OCI-LY7 (cell line): ENCODE results near the gene PFN1.

Experiments
- EZH2phosphoT487 ChIP-seq: fragments of 200-600 bp; sonication (generic); IDR thresholded peaks from 2 replicates; pipeline ENCODE4 v1.6.1; 2018; ENCODE audit warnings: low read depth, borderline replicate concordance, mild to moderate bottlenecking, mixed run types, antibody characterized with exemption, low read length, moderate library complexity, mixed read lengths
- TF ChIP-seq, protein P1 (sequence below): fragments of 200-600 bp; sonication (generic); conservative IDR thresholded peaks from 2 replicates; pipeline ENCODE4 v1.5.1; 2014; ENCODE audit warnings: mild to moderate bottlenecking, antibody characterized with exemption, low read length, moderate library complexity, mixed read lengths

DNA sequence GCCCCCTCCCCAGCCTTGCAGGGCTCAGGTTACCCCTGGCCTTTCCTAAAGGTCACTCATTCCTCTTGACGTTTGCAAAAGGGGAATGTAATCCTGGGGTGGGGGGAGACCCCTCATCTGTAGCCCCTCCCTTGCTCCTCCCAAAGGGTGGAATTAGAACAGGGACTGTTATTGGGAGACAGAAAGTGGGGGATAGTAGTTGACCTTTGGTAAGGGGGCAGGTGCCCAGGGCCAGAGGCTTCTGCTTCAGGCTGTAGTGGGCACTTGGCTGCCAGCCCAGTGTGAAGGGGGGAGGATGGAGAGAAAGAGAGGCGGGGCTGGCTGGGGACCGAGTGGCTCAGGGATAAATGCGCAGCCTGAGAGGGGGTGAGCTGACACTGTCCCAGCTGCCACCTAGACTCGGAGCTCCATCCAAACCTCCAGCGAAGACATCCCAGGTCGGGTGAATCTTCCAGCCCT is 2.4 kb upstream of the PFN1 start, which contains the start of gene ENO3:
- TF ChIP-seq, protein P1, sequence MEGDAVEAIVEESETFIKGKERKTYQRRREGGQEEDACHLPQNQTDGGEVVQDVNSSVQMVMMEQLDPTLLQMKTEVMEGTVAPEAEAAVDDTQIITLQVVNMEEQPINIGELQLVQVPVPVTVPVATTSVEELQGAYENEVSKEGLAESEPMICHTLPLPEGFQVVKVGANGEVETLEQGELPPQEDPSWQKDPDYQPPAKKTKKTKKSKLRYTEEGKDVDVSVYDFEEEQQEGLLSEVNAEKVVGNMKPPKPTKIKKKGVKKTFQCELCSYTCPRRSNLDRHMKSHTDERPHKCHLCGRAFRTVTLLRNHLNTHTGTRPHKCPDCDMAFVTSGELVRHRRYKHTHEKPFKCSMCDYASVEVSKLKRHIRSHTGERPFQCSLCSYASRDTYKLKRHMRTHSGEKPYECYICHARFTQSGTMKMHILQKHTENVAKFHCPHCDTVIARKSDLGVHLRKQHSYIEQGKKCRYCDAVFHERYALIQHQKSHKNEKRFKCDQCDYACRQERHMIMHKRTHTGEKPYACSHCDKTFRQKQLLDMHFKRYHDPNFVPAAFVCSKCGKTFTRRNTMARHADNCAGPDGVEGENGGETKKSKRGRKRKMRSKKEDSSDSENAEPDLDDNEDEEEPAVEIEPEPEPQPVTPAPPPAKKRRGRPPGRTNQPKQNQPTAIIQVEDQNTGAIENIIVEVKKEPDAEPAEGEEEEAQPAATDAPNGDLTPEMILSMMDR: no peak
- TF ChIP-seq EZH2phosphoT487: no peak
